ENCODE data around the gene PTGFRN. TPM values are rescaled to one million over a fixed set of nuclear protein-coding genes. Genes with fewer than 3 reads are reported as not detected.

Gene PTGFRN
- total RNA-seq, 2 donors from 2014 or later: 41.6 to 43.2 TPM

DNA sequence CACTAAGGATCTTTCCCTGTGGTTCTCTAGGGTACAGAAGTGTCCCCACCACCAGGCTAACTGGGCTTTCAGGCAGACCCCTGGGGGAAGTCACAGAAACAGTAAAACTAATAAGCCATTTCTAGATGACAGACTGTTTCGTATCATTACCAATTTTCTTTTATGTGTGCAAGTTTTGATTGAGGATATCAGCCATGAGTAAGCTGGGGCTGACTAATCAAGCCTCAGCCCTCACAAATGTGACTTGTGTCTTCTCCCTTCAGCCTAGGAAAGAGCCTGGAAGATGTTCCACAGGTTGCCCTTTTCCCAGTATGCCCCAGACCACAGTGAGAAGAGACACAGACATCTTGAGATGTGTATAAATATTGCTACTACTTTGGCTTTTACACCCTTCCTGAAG is 10.5 kb downstream of the PTGFRN start:
- Mint-ChIP-seq H3K27ac (peak overlapping the region; percentile 8), H3K4me3 (no peak overlapping the region), H3K9me3 (no peaks in the 10 kb centered on the region), H3K4me1 (peaks cover 20% of the 10 kb centered on the region), H3K36me3 (ENCODE audit: low read depth) (no peaks in the 10 kb centered on the region), H3K27me3 (ENCODE audit: insufficient read depth) (no peaks in the 10 kb centered on the region)
- Histone ChIP-seq H3K4me3 (ENCODE audit: low read length) (no peak overlapping the region), H3K9me3 (ENCODE audit: control insufficient read depth, low read length) (no peaks in the 10 kb centered on the region), H3K4me1 (ENCODE audit: control insufficient read depth, insufficient read depth, low read length) (no peaks in the 10 kb centered on the region), H3K9ac (ENCODE audit: extremely low read depth, low read length, poor library complexity, severe bottlenecking) (no peak overlapping the region), H3K36me3 (ENCODE audit: control insufficient read depth, insufficient read depth, low read length) (no peaks in the 10 kb centered on the region), H3K27ac (ENCODE audit: low read depth, low read length) (no peak overlapping the region), H3K27me3 (ENCODE audit: control insufficient read depth, insufficient read depth, low read length, poor library complexity, severe bottlenecking) (no peaks in the 10 kb centered on the region)
- DNase-seq: no peak
- no peak for TF ChIP-seq CTCF (conservative IDR thresholded peaks at IDR 0.05)
- WGBS, 2 experiments (ENCODE audit: insufficient coverage in 1 of 2, insufficient read length in 1 of 2): 100% methylated on average over 1 of the region's 1 CpG; no CpG with 5 or more reads in 1 of the 2 experiments

GRCh38 chr1:116921301-116921885 is 11.7 kb downstream of the PTGFRN start:
- Histone ChIP-seq H3K9ac (ENCODE audit: extremely low read depth, low read length, poor library complexity, severe bottlenecking) (no peak overlapping the region), H3K36me3 (ENCODE audit: control insufficient read depth, insufficient read depth, low read length) (no peaks in the 10 kb centered on the region), H3K27ac (ENCODE audit: low read depth, low read length) (no peak overlapping the region), H3K4me1 (ENCODE audit: control insufficient read depth, insufficient read depth, low read length) (no peaks in the 10 kb centered on the region), H3K9me3 (ENCODE audit: control insufficient read depth, low read length) (no peaks in the 10 kb centered on the region), H3K27me3 (ENCODE audit: control insufficient read depth, insufficient read depth, low read length, poor library complexity, severe bottlenecking) (no peaks in the 10 kb centered on the region), H3K4me3 (ENCODE audit: low read length) (no peak overlapping the region)
- Mint-ChIP-seq H3K27ac (no peak overlapping the region), H3K36me3 (ENCODE audit: low read depth) (no peaks in the 10 kb centered on the region), H3K27me3 (ENCODE audit: insufficient read depth) (no peaks in the 10 kb centered on the region), H3K4me3 (no peak overlapping the region), H3K4me1 (peaks cover 11% of the 10 kb centered on the region), H3K9me3 (no peaks in the 10 kb centered on the region)
- 95% methylated on average over 6 of the region's 6 CpGs for WGBS, 2 experiments (ENCODE audit: insufficient coverage in 1 of 2, insufficient read length in 1 of 2)
- peak; percentile 8 for DNase-seq
- TF ChIP-seq CTCF (conservative IDR thresholded peaks at IDR 0.05): no peak

GRCh38 chr1:116921937-116922336 is 12.2 kb downstream of the PTGFRN start:
- Histone ChIP-seq H3K27me3 (ENCODE audit: control insufficient read depth, insufficient read depth, low read length, poor library complexity, severe bottlenecking) (no peaks in the 10 kb centered on the region), H3K9me3 (ENCODE audit: control insufficient read depth, low read length) (no peaks in the 10 kb centered on the region), H3K4me1 (ENCODE audit: control insufficient read depth, insufficient read depth, low read length) (no peaks in the 10 kb centered on the region), H3K4me3 (ENCODE audit: low read length) (no peak overlapping the region), H3K27ac (ENCODE audit: low read depth, low read length) (no peak overlapping the region), H3K36me3 (ENCODE audit: control insufficient read depth, insufficient read depth, low read length) (no peaks in the 10 kb centered on the region), H3K9ac (ENCODE audit: extremely low read depth, low read length, poor library complexity, severe bottlenecking) (no peak overlapping the region)
- DNase-seq: no peak
- Mint-ChIP-seq H3K36me3 (ENCODE audit: low read depth) (no peaks in the 10 kb centered on the region), H3K27me3 (ENCODE audit: insufficient read depth) (no peaks in the 10 kb centered on the region), H3K4me3 (no peak overlapping the region), H3K9me3 (no peaks in the 10 kb centered on the region), H3K27ac (no peak overlapping the region), H3K4me1 (peaks cover 11% of the 10 kb centered on the region)
- WGBS, 2 experiments (ENCODE audit: insufficient coverage in 1 of 2, insufficient read length in 1 of 2): 92 to 96% methylated on average over 4 to 5 of the region's 5 CpGs
- no peak for TF ChIP-seq CTCF (conservative IDR thresholded peaks at IDR 0.05)
